NCI-H510A (cell line): ENCODE results near the gene LRP8.
"Not testable (repeated sequence)": the region's sequence is repeated elsewhere in the genome, so short reads cannot be mapped to it uniquely, and the experiment has no call there.

Experiments used
- DNase-seq: peaks from one replicate; lab custom pipeline; 2025; lab: John Stamatoyannopoulos, UW

LRP8 gene

GRCh38 chr1:53304527-53304926 lies 23.3 kb downstream of the LRP8 start:
- no peak for DNase-seq

DNA sequence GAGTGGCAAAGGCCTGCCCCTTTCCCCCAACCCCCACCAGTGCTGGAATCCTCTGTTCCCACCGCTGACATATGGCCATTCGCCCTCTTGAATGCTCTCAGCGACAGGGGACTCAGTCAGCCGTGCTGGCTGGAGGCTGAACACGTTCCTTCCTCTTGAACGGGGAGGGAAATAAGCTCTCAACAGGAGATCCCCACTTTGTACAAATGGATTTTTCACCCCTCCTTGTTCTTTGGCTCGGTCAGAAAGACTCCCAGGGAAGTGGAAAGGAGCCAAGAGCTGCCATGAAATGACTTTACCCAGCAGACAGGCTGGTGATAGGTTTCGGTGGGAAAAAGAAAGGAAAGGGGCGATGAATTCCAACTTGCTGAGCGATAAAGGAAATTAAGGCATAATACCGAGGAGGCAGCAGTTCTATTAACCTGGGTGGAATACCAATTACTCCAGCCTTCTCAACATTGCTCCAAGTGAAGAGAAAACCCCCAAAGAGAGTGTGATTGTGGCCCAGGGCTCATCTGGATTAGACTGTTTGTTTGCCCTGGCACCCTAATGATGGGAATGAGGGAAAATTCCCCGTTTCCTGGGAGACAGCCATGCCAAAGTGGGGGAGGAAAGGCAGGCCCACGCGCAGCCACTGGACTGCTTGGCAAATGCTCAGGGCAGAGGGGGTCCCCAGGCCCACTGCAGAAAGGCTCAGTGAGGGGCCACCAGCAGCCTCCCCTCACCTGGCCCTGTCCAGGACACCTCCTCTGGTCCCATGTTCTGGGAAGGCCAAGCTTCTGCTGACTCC lies 23.9 kb downstream of the LRP8 start:
- no peak for DNase-seq

- DNase-seq, result no peak
These were observed 24.6 kb downstream of the LRP8 start for GRCh38 chr1:53303243-53303642.

DNA sequence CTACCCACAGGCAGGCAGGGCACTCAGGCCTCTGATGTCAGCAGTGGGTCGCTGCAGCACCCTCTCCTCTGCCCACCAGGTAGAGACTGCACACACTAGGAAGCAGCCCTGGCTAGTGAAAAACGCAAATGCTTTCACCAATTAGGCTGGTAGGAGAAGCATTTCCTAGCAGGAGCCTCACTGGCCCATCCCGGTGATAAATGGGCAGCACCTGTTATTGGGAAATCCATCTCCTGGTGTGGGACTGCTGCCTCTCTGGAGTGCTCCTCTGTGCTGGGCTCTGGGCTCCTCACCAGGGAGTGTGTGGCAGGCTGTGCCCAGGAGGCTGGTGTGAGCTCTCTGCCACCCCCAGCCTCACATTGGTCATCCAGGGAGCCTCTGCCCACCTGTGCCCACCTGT lies 28.6 kb downstream of the LRP8 start:
- DNase-seq, result no peak

- DNase-seq, result no peak
These were observed 29.7 kb downstream of the LRP8 start for GRCh38 chr1:53298045-53298637.

DNA sequence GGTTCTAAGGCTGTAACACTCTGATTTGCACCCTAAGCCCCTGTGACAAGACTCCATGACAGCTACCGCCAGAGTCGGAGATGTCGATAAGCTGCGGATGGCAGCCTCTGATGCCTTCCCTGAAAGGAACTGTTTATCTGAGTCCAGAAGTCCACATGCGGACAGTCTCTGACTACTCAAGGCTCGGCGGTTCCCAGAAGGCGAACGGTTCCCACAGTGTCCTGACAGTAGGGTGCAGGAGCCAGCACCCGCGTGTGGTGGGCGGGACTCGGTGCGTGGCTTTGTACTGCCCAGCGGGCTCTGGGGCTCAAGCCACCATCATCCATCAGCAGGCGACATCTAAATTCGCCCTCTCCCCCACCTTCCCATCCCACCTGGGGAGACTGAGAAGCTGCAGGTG lies 30.7 kb downstream of the LRP8 start:
- DNase-seq, result no peak

- DNase-seq, result no peak
These were observed 31.6 kb downstream of the LRP8 start for GRCh38 chr1:53296117-53296749.

DNA sequence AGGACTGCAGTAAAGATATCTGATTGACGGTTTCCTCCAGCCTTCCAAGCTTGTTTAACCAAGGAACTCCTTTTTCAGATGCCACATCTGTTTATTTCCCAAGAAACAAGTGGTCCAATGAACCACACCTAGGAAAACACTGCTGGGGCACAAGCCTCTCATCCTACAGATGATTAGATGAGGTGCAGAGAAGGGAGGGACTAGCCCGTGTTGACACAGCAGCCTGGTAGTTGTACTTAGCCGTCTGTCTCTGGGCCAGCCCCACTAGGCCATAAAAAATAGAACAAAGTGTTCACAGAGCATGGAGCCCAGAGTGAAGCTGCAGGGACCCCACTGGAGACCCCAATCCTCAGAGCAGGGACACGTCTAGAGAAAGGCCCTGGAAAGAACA lies 32.1 kb downstream of the LRP8 start:
- DNase-seq, result peak; percentile 39

DNA sequence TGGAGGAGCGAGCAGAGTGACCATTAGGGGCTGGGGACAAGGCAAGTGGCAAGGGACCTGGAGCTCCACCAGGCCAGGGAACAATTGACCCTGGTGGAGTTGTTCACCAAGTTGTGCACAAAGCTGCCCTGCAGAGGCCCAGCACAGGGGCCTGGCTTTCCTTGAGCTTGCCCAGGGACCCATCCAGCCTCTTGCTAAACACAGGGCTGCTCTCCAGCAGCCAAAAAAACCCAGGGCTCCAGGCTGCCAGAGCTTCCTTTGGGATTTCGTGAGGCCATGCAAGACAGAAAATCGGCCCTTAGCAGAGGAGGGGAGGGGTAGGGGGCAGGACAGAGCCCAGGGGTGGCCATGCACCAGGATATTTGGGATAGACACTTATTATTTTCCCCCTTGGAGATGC lies 32.6 kb downstream of the LRP8 start:
- no peak for DNase-seq

DNA sequence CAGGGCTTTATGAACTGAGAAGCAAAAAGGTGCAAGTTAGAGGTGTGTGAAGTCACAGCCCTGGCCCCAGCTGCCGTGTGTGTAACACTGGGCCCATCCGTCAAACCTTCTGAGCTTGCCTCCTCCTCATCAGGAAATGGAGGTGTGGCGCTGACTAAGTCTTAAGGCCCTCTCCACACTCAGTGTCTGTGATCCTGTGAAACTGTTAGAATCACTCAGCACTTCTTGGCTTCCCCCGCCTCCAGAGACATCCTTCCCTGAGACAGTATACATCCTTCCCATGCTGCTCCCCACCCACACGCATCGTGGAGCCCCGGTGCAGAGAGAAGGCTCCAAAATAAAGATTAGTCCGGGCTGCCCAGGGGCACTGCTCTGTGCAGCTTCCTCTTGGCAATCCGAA lies 33.3 kb downstream of the LRP8 start:
- DNase-seq, result no peak

DNA sequence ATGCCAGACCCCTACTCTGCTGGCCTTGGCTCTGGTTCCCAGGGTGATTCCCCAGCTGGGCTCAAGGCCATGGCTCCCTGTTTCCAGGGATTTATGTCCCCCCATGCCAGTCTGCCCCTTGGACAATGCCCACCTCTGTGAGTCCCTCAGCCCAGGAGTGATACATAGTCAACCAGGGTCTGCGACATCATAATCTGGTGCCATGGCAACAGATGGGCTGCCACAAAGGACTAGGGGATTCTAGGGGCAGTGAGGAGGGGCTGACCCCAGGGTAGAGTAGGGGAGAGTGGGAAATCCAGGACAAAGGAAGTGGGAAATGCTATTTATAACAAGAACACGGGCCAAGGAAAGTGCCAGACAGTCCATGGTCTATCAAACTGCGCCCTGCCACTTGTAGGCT lies 33.8 kb downstream of the LRP8 start:
- DNase-seq, result no peak

DNA sequence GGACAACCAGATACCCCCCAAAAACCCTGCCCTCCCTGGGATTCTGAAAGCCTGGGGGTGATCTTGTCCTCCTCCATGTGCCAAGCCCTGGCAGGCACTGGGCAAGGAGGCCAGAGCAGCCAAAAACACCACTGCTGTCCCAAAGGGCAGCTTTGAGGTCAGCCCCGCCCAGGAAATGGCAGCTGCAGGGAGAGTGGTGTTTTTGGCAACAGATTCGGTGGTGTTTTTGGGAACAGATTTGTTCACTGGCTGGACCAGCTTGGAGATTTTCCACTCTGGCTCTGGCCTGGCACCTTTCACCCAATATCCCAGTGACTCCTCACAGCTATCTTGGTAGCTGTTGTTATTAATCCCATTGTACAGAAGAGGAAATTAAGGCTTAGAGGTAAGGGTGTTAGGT lies 34.7 kb downstream of the LRP8 start:
- DNase-seq, result no peak

- DNase-seq, result no peak
These were observed 35.2 kb downstream of the LRP8 start for GRCh38 chr1:53292690-53293089.

GRCh38 chr1:53291574-53291973 lies 36.3 kb downstream of the LRP8 start:
- no peak for DNase-seq

DNA sequence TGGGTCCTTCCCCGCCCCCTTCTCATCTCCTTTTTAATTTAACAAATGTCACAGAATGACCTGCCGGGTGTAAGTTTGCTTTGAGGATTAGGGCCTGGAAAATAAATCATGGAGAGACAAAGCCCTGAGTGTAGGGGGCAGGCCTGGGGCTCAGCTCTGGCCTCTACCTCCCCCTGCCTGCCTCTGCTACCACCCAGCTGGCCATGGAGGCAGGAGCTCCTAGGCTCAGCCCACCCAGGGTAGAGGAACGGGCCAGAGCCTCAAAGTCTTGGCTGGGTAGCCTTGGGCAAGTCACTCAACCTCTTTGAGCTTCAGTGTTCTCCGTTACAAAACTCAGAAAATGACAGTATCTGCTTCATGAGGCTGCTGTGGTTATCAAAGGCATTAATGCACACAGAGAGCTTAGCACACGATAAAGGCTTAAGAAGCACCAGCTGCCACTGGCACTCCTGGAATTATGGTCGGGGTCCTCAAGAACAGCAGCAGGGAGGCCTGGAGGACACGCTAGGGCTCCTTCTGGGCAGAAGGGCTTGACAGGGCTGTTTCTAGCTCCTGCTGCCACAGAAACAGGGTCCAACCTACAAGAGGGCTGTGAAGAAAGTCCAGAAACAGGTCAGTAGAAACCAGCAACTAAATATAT lies 39.0 kb downstream of the LRP8 start:
- no peak for DNase-seq

DNA sequence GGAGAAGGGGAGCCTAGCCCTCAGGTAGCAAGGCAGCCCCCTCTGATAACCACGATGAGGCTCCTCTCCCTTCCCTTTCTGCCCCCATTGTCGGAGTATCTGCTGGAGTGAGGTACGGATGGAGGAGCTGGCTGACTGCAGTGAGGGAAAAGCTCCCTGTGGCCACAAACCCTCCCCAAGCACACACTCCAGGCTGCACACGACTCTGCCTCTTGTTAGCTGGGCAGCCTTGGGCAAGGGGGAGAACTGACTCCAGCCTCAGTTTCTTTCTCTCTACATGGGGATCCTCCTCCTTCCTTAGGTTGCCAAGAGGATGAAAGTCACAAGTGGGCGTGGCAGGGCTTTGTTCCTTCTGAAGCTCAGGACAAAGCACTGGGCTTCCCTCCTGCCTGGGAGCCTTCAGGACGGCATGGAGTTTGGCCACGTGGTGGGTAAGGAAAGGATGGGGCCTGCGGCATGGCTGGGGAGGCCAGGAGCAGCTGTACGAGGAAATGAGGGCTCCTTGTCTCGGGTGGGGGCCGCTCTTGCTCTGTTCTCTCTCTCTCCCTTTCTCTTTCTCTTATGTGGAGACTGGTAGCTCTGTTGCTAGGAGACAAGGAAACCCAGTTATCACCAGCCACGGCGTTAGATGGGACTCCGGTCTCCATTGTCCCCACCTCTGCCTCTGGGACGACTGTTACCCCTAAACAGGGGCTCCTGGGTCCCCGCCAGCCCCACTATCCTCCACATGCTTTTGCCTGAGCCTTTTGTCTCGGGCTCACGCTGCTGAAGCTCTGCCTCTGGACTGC lies 39.7 kb downstream of the LRP8 start:
- no peak for DNase-seq

GRCh38 chr1:53286955-53287354 lies 40.9 kb downstream of the LRP8 start:
- no peak for DNase-seq

DNA sequence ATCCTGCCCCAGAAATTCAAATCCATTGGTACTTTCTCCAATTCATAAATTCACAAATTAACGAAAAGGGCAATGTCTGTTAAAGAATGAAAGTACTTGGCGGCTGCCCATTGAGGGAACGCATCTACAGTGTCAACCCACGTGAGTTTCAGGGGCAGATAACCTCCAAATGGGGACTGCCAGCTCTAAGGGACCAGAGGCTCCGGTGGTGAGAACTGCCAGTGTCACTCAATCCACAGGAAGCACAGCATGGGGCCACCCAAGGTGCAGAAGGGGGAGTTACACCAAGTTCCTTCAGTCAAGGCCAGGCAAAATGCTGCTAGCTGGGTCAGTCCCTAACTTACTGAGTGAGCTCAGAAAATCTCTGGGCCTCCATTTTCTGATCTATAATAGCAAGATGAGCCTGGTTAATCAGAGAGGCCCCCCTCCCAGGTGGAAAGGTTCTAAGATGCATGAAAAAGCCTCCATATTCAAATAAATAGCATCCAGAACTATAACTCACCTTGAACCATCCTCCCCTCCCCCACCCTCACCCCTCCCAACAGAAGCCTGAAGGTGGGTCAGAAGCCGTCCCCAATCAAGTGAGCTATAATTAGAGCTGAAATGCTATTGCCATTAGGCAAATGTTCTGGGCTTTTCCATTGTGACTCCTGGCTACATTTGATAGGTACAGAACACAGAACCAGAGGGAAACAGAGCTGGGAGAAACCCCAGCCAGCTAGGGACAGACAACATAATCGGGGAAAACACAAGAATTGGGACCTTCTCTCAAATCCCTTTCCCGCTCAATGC lies 41.7 kb downstream of the LRP8 start:
- no peak for DNase-seq

GRCh38 chr1:53285546-53285945 lies 42.3 kb downstream of the LRP8 start:
- no peak for DNase-seq

DNA sequence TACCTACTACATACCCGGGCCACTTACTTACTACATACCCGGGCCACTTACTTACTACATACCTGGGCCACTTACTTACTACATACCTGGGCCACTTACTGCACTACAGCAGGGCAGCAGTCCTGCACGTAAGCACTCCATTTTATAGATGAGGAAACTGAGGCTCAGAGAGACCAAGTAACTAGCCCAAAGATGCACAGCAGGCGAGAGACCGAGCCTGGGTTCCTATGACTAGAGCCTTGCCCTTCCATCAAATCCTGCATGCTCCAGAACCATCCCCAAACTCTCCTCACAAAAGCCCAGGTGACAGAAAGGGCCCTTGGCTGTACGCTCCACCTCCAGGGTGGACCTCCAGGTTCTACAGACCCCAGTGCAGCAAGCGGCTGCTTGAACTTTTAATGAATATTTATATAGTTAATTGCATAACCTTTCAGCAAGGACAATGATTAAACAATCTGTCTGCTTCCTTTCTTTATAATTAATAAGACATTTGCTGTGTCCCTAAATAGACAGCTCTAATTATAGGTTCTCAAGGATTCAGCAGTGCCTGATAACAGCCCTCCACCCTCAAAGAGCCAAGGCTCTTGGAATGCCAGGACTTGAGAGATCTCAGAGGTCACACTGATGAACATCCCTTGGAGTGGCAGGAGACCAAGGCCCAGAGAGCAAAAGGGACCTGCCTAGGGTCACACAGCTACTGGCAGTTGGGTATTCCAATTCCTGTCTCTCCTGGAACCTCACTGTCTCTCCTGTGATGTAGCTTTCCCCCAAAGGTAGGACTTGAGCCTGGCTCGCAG lies 43.4 kb downstream of the LRP8 start:
- DNase-seq, result no peak

DNA sequence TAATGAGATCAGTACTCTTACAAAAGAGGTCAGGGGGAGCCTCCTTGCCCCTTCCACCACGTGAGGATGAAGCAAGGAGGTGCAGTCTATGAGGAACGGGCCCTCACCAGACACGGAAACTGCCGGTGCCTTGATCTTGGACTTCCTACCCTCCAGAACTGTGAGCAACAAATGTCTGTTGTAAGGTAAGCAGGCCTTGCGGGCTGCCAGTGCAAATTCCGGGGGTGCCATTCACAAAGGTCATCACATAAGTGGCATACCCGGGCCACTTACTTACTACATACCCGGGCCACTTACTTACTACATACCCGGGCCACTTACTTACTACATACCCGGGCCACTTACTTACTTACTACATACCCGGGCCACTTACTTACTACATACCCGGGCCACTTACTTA lies 44.7 kb downstream of the LRP8 start:
- not testable (repeated sequence) for DNase-seq
